CD4-positive, alpha-beta T cell treated with Interleukin-17A for 1 hour (primary cell): ENCODE results near the gene PKD2L2.
"Not testable (repeated sequence)": the region's sequence is repeated elsewhere in the genome, so short reads cannot be mapped to it uniquely, and the experiment has no call there.

Experiments used
- DNase-seq: peaks from one replicate; pipeline ENCODE4 v3.0.0-alpha.2; 2020

Gene PKD2L2

DNA sequence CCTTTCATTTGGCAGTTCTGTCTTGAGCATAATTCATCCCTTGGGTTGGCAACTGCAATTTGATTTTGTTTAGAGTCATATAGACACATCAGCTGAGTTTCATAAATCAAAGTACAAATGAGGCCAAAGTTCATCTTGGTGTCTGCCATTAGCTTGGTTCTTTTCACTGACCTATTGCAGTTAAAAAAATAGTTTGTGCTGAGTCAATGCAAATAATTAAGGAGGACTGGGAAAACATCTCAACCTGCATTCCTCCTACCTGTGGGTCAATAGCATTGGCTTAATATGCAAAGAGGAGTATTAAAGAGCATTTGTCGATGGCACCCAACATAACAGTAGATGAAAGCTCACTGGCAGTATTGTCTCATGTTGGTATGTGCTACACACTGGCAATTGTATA lies 1.6 kb downstream of the PKD2L2 start:
- no peak for DNase-seq

DNA sequence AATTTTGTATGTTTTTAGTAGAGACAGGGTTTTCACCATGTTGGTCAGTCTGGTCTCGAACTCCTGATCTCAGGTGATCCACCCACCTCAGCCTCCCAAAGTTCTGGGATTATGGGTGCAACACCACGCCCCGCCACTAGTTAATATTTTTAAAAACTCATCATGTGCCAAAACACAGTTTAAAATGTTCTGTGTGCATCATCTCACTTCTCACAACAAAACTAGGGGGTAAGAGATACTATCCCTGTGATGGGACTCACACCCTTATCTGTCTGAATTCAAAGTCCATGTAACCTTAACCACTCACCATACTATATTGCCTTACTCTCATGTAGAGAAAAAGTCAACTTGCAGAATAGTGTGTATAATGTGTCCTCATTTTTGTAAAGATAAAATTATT lies 2.6 kb downstream of the PKD2L2 start:
- DNase-seq, result peak; percentile 3

DNA sequence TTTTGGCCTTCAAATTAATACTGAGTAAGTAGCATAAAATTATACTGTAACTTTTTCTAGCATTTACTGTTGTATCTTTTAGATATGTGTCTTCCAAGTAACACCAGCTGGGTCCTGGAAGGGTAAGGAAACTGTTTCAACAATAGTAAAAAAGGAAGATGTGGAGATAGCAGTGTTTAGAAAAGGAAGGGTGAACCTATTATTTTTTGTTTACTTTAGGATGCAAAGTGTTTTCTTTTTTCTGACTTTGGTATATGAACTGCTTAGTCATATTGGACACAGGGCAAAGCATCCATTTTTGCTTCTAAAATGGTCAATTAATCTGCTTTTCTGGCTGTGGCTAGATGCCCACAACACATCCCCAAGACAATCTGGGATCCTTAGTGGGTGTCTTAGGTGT lies 5.3 kb downstream of the PKD2L2 start:
- DNase-seq, result no peak

DNA sequence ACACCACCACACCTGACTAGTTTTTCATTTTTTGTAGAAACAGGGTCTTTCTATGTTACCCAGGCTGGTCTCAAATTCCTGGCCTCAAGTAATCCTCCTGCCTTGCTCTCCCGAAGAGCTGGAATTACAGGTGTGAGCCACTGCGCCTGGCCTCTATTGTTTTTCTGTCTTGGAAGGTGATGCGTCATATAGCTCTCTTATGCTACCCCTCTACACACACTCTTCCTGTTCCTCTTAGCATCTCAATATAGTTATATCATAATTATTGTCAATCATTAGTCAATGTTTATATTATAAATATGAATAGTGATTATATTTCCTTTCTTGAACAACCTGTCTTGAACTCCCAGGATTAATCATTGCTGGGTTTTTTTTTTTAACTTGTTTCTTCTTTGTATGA lies 7.3 kb downstream of the PKD2L2 start:
- no peak for DNase-seq

DNA sequence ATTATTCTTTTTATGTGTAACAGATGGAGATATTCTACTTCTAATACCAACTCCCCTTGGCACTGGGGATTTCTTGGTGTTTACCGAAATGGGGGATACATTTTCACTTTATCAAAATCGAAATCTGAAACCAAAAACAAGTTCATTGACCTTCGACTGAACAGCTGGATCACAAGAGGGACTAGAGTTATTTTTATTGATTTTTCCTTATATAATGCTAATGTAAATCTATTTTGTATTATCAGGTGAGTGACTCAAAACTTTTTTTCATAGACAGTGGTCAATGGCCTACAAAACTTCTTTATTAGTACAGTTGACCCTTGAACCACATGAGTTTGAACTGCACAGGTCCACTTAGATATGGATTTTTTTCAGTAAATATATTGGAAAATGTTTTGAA lies 10.2 kb downstream of the PKD2L2 start:
- DNase-seq, result no peak

- no peak for DNase-seq
Measured at GRCh38 chr5:137901011-137901817, 12.0 kb downstream of the PKD2L2 start.

- DNase-seq, result no peak
Measured at GRCh38 chr5:137902408-137903133, 13.3 kb downstream of the PKD2L2 start.

DNA sequence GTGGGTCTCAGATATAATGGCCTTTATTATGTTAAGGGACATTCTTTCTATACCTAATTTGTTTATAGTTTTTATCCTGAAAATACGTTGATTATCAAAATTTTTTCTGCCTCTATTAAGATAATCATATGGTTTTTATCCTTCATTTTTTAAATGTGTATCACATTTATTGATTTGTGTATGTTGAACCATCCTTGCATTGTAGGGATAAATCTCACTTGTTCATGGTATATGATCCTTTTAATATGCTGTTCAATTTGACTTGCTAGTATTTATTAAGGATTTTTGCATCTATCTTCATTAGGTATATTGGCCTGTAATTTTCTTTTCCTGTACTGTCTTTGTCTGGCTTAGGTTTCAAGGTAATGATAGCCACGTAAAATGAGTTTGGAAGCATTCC lies 25.5 kb downstream of the PKD2L2 start:
- no peak for DNase-seq

- DNase-seq, result no peak
Measured at GRCh38 chr5:137916923-137917322, 27.7 kb downstream of the PKD2L2 start.

- DNase-seq, result no peak
Measured at GRCh38 chr5:137921931-137922330, 32.7 kb downstream of the PKD2L2 start.

- no peak for DNase-seq
Measured at GRCh38 chr5:137923856-137924255, 34.6 kb downstream of the PKD2L2 start.

- no peak for DNase-seq
Measured at GRCh38 chr5:137932800-137933199, 43.5 kb downstream of the PKD2L2 start.

DNA sequence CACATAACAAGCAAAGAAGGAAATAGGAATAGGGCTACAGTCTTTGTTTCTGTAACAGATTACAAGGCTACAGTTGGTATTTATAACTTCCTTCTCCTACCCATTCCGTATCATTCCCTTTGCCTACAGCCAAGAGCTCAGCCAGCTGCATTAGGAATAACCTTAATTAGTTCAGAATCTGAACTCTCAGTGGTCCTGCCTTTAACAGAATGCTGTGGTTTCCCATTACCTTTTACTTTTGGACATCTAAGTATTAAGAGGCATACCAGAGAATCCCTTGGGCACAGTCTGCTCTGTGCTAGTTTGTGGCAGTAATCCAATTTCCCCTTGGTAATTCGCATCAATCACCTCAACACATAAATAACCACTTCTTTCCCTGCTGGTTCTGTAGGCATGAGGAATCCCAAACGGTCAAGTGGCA lies 44.2 kb downstream of the PKD2L2 start:
- no peak for DNase-seq

DNA sequence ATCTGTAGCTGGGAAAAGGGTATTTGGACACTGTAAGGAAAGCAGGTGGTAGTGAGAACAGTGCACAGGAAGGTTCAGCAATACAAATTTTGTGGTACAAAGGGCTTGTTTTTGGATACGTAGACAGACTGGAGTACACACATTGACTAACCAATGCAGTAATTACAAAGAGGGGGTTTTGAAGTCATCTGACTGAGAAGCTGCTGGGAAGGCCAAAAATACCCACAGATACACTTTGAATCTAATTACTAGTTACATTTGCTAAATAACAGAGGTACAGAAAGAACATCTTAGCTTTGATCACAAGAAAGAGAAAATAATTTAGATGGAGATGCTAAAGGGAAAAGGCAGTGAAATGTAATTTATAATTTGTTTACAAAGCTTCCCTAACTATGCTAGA lies 45.9 kb downstream of the PKD2L2 start:
- DNase-seq, result no peak

DNA sequence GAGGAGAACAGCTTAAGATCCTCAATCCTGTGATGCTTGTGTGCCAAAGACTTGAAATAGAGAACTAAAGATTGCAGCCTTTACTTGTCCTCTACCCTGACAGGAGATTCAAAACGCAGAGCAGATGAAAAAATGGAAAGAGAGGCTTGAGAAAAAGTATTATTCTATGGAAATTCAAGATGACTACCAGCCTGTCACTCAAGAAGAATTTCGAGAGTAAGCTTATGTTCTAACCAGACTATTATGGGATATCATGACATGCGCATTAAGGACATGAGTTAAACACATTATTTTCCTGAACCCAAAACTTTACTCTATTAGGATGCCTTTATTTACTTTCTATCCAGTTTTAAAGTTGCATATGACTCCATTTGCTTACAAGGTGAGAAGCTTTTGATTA lies 46.4 kb downstream of the PKD2L2 start:
- no peak for DNase-seq

DNA sequence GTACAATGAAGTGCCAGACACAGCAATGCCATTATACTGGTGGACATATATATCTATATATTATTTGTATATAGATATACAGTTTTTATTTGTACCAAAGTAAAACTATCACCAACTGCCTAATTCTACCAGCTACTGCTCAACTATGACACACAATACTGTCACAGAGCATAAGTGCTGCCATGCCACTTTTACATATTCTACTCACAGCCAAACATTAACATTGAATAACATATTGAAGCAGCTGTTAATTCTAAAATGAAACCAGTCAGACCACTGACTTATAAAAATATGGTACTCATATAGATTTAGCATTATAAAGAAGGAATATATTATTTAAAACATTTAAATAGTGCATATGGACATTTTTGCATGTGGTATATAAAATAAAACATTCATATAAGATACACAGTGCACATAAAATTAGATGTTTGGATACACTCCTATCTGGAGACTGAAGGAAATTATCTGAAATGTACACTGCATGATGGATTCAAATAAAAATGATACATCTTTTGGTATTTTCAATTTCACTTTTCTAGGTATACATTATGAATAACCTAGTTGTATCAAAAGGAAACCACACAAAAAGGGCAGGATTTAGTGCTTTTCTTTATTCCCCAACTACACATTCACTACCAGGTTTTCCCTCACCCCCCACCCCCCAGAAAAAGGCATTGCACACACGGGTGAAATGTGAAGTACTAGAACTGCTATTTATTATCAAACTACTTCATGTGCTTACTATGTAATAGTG lies 48.9 kb downstream of the PKD2L2 start:
- DNase-seq, result no peak

GRCh38 chr5:137938751-137939143 lies 49.5 kb downstream of the PKD2L2 start:
- no peak for DNase-seq

DNA sequence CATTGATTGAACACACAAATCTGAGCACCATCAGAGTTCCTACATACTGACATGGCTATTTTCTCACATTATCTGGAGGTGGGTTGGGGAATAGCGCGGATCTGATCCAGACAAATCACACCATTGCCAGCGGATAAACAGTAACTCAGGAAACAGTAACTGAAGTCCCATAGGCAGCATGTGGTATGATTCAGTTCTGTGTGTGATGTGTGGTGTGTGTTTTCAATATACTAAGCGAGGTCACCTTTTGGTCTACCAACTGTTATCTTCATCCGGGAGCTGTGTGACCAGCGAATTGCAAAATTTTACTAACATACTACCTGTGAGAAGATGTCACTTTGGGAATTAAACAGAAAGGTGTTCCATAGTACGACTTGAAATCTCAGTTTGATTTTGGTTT lies 50.1 kb downstream of the PKD2L2 start:
- no peak for DNase-seq

GRCh38 chr5:137944280-137944679 lies 55.0 kb downstream of the PKD2L2 start:
- DNase-seq, result not testable (repeated sequence)

- no peak for DNase-seq
Measured at GRCh38 chr5:137945825-137946224, 56.6 kb downstream of the PKD2L2 start.

- no peak for DNase-seq
Measured at GRCh38 chr5:137954131-137954879, 65.0 kb downstream of the PKD2L2 start.

- DNase-seq, result no peak
Measured at GRCh38 chr5:137957948-137958347, 68.7 kb downstream of the PKD2L2 start.

- DNase-seq, result no peak
Measured at GRCh38 chr5:137959488-137959887, 70.2 kb downstream of the PKD2L2 start.
